NCI-H446 treated with DMSO at 0.1 percent for 48 hours (cell line): Measurements from ENCODE around the gene AGAP1.
A peak's percentile ranks its signal among the peaks of the same experiment; 100 is the strongest.

Experiments
- DNase-seq: peaks from one replicate; lab custom pipeline; 2025; lab: John Stamatoyannopoulos, UW

AGAP1 gene

DNA sequence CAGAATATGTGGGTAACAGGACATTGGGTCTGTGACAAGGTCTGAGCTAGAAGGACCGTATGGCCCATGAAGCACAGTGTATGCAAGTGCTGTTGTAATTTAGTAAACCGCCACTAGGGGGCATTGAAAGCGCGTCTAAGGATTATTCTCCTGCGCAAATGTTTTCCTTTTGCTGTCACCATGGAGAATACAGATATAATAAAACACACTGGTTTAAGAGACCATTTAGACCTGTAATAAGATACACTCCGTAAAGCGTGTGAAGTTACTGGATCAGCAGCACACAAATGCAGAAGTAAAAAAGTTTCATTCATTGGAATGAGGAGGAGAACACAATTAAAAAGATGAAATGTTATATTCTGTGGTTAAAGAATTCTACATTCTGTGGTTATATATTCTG is 272.4 kb downstream of the AGAP1 start:
- peak; percentile 18 for DNase-seq

DNA sequence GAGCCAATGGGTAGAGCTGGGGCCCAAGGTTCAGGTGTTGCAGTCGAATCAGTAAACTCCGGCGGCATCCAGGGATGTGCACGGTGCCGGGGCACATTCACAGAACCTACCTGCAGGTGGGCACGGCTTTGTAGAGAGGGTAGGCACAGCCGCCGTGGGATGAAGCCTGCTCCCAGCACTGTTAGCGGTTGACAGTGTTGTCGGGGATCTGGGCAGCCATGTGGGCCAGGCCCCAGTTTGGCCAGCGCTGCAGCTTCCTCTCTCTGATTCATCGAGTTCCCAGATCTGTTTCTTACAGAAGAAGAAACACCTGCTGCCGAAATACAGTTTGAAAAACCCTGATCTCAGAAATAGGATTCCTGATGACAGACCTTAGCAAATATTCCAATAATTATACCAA is 274.8 kb downstream of the AGAP1 start:
- no peak for DNase-seq

DNA sequence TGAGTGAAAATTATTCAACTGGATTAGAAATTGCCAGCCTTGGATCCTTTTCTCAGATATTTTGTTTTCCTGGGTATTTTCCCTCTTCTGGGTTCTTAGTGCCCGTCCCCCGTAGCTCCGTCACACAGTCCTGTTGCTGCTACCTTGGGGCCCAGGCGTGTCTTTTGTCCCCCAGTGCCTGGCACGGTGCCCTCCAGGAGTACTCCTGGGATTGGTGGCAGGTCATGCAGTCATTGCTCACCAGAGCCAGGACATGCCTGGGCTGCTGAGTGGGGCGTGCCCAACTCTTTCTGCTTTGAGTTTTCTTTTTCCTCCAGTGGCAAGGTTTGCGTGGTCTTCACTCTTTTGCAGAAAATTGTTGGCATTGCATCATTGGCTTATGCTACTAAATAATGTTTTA is 275.2 kb downstream of the AGAP1 start:
- DNase-seq: no peak

DNA sequence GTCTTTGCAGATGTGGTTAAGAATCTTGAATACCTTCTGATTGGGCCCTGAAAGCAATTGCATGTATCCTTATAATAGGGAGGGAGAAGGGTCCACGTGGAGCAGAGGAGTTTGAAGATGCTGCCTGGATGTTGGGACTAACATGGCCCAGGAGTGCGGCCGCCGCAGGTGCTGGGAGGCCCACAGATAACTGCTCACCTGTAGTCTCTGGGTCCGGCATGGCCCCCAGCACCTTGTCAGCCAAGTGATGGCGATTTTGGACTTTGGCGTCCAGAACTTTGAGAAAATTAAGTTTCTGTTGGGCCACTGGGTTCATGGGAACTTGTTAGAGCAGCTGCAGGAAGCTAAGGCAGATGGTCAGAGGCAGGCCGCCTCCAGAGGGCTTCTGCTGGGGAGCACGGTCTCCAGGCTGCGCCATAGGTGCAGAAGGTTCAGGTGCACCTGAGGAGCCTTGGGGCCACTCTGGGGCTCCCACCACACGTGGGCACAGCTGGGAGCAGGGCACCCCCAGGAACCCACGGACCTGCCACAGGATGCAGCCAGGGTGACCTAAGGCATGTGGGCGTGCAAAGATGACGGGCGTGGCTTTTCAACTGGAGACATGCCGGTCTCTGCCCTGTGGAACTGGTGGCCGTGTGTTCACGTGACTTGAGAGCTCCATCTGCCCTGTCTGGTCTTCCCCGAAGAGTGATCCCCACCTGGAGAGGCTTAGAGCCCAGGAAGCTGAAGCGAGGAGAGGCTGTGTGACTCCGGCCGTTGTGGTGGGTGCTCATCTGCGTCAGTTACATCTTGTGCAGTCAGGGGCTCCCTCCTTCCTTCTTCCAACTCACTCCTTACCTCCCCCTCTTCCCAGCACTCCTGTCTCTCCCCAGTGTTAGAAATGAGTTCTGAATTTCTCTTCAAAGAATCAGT is 277.3 kb downstream of the AGAP1 start:
- DNase-seq: no peak

DNA sequence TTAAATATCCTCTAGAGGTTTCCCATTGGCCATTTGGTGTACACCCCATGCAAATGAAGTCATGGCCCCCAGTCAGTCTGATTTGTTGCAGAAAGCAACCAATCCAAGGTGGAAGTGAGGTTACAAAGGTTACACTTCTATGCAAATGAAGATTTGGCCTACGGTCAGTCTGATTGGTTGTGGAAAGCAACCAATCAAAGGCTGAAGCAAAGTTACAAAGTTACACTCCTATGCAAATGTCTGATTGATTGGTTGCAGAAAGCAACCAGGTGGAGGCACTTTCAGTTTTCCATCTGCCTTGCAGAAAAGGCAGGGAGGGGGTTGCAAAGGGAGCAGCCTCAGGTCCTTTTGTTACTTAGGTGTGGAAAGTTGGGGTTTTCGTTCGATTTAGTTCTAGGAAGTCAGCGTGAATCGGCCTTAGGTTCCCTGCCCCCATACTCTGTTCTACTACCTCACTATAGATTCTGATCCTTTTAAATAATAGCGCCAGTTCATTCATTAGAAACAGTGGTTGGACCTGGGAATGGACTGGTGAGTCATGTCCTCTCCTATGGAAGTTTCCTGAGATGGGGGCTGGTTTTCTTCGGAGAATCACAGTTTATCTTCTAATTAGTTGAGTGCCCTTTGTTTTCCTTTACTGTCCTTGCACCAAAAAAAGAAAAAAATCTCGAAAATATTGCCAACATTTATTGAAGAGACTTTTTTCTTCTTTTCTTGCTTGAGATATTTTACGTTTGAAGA is 279.5 kb downstream of the AGAP1 start:
- DNase-seq: no peak

DNA sequence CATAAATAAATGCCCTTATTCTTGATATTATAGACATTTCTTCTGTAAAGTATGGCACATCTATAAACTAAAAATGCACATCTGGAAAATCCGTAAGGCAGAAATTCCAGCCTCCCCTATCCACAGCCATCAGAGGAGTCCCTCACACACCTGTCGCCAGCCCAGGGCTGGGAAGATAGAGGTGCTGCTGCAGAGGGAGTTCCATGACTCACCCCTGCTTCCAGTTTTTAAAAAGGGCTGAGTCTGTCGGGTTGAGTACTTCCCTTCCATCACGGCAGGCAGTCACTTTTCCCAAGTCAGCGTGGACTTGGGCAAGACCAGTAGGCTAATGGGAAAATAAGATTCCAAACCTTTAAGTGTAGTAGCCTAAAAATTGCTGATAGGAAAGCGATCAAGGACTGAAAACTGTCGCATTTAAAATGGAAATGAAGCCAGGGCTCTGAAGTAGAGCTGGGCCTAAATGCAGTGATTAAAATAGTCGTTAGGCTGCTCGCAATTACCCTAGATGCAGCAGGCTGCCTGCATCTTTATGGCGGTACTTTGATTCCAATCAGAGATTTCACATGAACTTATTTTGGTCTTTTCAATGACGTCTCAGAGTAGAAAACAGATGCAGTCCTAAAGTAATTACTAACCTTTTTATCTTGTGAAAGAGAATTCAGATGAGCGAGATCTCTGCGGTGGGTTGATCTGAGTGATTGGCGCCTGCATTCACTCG is 280.5 kb downstream of the AGAP1 start:
- no peak for DNase-seq

DNA sequence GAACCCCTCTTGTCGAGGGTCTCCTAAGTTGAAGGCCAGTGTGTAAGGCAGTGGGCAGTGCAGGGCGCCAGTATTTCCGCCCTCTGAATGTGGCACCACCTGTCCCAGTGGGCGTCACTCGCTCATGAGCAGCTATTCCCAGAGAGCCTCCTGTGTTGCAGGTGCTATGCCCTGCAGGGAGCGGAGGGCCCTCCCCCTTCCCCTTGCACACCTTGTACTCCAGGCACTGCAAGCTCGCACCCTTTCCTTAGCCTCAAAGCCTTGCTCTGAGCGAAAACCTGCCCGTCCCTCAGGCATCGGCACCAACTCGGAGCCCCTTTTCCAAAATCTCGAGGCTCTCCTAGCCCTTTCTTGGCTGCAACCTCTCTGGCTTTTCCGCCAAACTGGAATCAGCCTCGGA is 282.7 kb downstream of the AGAP1 start:
- DNase-seq: no peak

DNA sequence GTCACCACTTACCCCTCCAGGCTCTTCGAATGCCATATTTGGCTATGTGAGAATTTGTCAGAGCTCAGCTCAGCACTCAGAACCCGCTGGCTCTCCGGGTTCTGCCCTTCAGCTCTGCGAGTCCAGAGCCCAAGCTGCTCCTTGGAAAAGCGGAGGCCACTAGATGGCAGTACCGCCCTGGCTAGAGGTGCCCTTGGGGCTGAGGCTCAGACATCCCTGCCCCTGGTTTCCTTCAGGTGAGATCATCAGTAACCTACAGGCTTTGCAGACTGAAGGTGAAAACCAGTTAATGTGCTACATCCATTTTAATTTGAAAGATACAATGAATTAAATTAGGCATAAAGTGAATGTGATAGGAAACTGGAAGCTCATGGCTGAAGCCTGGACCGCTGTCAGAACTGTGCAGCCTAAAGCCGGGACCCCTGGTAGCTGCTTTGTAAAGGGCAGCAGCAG is 285.6 kb downstream of the AGAP1 start:
- peak; percentile 0 for DNase-seq

DNA sequence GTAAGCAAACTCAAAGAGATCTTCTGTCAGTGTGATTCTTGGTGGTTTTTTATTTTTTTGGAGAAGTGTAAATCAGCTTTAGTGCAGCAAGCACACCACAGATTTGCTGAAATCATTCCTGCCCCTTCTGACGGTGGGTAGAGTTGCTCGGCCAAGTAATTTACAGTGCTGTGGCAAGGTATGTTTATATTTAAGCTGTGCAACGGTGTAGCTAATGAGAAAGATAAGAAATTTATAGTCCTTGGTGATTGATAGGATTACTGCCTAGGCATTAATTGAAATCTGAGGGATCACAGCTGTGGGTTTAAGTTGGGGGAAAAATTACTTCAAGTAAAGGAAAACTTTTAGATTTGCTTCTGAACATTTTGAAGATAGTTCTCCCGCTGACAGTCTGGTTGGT is 286.6 kb downstream of the AGAP1 start:
- no peak for DNase-seq

DNA sequence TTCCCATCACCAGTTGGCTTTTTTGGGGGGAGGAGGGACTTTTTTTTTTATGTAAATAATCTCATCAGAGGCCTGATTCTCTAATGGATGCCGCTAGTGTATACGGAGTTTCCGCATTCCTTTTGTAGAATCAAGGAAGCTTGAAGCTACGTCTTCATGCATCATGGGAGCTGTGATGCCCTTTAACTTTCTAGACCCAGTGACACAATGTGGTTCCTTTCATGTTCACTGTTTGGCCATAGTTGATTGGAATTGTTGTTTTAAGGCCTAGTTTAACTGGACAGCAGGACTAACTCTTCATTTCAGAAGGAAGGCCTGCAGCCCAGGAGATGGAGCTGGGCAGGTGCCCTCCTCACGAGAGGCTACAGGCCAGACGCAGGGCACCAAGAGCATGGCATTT is 287.9 kb downstream of the AGAP1 start:
- DNase-seq: no peak

DNA sequence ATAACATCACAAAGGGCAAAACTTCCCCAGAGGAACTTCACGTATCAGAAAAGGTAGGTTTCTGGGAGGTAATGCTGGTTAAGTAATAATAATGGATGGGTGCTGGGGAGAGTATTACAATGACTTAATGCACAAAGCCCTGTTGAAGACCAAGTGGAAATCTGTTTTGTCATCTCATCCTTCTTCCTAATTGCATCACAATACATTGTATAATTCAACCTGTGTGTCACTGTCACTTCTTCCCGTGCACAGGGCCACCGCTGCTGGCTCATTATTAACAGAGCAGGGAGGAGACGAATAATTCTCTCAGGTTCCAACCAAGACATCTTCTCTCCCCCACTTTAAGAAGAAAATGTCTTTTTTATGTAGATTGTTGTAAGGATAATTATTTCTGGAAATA is 290.9 kb downstream of the AGAP1 start:
- DNase-seq: no peak

DNA sequence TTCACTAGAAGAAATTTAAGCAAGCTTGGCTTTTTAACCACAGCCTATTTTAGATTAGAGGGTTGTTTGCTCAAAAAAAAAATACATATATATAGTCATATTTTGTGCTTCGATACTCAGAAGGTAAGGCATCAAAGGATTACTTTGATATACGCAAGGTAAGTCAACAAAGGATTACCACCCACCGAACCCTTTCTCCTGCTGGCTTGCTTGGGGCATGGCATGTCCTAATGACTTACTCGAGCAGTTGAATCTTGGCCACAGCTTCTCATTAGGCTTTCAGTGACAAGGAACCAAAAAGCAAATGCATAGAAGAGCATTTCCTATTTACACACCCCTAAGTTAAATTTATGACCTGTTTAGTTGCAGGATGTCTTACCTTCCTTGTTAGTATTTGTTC is 295.7 kb downstream of the AGAP1 start:
- no peak for DNase-seq

DNA sequence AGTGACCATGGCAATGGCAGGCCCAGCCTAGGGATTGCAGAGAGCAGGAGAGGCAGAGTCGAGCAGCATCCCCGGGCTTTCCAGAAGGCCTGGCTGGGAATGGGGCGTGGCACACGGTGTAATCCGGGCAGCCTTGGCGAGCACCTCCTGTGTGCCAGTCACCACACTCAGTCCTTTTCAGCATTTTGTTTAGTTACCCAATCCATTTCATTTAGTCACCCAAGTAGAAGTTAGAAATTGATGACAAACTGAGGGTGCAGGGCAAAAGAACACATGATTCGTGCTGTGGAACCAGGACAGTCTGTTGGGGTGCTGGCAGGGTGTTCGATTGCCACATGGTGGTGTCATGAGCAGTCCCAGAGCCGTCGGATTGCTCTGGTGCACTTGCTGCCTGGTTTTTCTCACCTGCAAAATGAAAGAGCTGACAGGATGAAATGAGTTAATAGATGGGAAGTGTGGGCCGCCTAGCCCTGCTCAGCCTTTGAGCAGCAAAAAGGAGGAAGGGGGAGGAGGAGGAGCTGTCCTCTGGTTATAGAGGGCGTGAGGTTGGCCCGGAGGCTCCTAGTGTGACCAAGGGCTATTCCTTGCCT is 299.4 kb downstream of the AGAP1 start:
- DNase-seq: no peak

DNA sequence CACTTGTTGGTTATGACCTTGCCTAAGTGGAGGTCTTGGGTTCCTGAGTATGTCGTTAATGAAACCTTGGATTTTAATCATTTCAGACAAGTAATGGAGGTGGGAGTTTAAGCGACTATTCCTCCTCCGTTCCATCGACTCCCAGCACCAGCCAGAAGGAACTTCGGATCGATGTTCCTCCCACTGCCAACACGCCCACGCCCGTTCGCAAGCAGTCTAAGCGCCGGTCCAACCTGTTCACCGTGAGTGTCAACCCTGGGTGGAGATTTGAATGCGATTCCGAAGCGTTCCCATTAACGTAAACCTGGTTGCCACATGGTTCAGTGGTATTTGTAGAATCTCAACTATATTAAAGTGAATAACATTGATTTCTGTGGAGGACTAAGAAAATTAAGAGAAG is 305.4 kb downstream of the AGAP1 start:
- DNase-seq: no peak

DNA sequence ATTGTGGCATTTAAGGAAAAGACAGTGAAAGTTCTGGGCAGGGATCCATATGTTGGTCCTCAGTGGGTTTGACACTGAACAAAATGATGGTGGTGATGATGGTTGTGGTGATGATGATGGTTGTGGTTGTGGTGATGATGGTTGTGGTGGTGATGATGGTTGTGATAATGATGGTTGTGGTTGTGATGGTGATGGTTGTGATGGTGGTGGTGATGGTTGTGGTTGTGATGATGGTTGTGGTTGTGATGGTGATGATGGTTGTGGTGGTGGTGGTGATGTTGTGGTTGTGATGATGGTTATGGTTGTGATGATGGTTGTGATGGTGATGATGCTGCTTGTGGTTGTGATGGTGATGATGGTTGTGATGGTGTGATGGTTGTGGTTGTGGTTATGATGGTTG is 308.7 kb downstream of the AGAP1 start:
- DNase-seq: no peak

DNA sequence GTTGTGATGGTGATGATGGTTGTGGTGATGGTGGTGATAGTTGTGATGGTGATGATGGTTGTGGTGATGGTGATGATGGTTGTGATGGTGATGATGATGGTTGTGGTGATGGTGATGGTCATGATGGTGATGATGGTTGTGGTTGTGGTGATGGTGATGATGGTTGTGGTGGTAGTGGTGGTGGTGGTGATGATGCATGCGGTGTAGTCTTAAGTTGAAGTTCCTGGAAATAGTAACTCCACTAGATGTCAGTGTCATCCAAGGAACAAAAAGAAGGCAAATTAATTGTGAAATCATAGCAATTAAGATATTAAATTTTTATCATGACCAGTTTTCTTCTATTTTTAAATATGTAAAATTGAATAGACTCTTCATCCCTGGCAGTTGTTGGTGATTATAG is 309.2 kb downstream of the AGAP1 start:
- DNase-seq: no peak

DNA sequence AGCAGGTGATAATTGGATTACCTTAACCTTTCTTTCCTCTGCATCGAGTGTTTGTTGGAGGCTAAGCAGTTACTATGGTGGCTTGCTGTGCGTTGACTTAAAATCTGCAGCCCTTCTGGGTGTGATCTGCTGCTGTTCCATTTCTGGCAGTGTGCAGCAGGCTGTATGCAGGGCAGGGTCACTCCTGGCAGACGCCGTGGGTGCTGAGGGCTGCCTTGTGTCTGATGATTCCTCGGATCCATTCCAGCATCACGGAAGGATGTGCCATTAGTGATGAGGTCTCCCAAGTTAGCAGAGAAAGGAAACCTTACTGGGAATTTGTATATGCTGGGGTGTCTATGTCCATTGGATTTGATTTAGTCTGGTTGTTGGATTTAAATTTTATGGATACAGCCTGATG is 310.8 kb downstream of the AGAP1 start:
- no peak for DNase-seq

DNA sequence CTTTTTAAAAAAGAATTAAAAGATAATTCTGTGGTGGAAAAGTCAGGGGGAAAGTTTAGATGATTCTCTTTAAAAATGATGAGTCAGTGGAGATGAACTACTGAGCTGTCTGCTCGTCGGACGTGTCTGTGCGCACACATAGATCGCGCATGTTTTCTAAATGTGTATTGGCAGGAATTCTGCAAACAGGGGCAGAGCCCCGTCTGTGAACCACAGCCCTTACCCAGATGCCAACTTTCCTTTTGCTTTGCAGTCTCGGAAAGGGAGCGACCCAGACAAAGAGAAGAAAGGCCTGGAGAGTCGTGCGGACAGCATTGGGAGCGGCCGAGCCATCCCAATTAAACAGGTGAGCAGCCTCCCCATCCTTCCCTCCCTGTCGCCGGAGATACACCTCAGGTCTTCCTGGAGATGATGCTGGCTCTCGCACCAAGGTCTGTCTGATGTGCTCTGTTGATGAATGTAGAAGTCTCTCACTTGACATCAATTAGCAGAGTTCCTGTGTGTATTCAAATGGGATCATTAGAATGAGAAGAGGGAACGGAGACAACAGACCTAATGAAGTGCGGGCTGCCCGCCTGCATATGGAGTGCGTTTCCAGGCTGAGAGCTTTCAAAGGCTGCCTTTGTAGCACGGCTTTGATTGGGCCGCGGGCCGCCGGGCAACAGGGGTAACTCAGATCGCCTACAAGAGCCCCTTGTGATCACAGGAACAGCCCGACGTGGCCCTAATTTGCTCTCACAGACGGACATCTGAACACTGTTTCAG is 313.3 kb downstream of the AGAP1 start:
- no peak for DNase-seq

DNA sequence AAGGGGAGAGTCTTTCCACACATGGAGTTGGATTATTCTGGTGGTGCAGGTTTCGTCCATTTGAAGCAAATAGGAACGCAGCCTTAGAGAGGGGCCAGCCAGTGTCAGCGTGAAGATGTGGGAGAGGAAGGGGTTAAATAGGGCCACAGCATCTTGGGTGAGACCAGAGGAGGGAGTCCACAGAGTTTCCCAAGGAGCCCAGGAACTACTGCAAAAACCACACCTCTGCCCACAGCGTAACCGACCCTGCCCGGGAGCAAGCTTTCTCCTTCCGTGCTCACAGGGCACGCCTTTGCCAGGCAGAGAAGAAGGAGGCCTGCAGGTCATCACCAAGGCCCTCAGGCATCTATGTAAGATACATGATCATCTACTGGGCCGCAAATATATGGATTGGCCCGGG is 314.5 kb downstream of the AGAP1 start:
- no peak for DNase-seq

DNA sequence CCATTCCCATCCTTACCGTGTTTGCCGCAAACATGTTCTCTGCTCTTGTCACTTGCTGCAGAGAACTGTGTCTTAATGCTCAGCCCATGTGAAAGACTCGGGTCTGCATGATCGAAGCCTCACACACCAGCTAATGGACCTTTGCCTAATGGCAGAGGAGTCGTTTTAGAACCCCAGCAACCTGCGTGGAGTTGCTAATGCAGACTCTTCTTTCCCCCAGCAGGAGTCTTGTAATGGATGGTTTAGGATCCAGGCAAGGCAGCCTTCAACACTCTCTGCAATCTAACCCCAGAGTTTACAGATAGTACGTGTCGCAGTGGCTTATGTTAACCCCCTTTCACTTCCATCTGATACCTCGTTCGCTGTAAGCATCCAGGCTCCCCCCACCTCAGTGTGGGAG is 316.4 kb downstream of the AGAP1 start:
- no peak for DNase-seq

DNA sequence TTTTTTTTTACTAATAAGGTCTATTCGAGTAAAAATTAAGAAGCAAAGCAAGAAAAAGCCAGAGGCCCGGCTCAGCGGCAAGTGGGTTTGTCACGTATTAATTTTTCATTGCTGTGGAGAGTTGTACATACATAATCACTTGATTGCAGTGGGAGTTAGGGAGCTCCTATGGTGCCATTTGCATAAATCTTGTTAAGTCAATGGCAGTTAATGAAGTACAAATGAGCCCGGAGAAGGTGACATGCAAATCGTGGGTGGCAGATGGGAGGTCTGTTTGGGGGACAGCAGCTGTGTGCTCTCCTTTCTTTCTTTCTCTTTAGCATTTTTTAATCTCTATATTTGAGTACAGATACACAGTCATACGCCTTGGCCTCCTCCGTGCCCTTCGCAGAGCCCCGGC is 317.0 kb downstream of the AGAP1 start:
- no peak for DNase-seq
